ENCODE results near the gene SOCS1. TPM values are rescaled to one million over a fixed set of nuclear protein-coding genes. Genes with fewer than 3 reads are reported as not detected.

Gene SOCS1
- total RNA-seq, 1 experiment from 2014 or later, result 1.4 TPM

DNA sequence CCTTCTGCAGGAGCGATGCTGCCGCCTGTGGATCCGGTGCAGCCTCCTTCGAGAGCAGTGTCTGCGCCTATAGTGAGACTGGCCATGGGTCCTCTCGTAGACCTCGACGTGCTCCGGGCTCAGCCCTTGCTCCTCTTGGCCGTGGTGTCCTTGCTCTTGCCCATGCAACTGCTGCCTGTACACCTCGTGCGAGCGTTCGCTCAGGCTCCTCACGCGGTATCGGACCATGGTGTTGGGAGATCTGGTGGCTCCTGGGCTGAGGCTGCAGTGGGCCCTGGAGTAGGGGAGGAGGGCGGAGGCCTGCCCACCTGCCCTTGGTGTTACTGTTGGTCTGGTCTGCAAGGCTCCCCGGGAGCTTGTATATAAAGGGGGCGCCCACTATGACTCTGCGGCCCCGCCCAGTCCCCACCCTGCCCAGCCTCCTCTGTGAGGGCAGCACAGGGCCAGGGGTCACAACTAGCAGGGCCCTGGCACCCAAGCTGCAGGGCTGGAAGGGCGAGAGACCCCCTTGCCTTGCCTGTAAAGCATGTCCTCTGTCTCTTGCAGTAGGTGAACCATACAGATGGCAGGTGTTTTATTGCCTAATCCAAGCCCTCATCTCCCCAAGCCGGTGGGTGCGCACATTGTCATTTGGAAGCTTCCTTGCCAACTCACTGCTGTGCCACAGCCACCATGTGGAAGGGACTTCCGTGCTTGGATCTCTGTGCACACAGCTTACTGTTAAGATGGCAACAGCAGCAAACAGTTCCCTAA lies 20.3 kb upstream of the SOCS1 start, which contains the start of gene PRM2:
PRM2 (minus strand) TSS at position 338 of the 753 bp plus-strand sequence; CDS start at position 228, 110 bp downstream.
- Mint-ChIP-seq H3K4me3 (ENCODE audit: unreplicated experiment) (no peak within 1 kb of the TSS), H3K4me1 (ENCODE audit: insufficient read depth, unreplicated experiment) (peaks cover 6% of the 10 kb centered on the region), H3K27me3 (ENCODE audit: insufficient read depth, unreplicated experiment) (no peaks in the 10 kb centered on the region), H3K36me3 (ENCODE audit: insufficient read depth, unreplicated experiment) (no peaks in the 10 kb centered on the region), H3K27ac (ENCODE audit: low read depth, unreplicated experiment) (no peak within 1 kb of the TSS), H3K9me3 (ENCODE audit: unreplicated experiment) (no peaks in the 10 kb centered on the region)
- BruUV-seq (replicated peaks), result no TSS peak
- ChIA-PET POLR2A (no interaction called here), CTCF (interaction anchor here (0.8 to 1.0 kb wide), 3 partner anchors 19 to 322 kb away, joined by 3 read pairs; no protein-coding TSS in a partner anchor)
- TF ChIP-seq, protein P1, sequence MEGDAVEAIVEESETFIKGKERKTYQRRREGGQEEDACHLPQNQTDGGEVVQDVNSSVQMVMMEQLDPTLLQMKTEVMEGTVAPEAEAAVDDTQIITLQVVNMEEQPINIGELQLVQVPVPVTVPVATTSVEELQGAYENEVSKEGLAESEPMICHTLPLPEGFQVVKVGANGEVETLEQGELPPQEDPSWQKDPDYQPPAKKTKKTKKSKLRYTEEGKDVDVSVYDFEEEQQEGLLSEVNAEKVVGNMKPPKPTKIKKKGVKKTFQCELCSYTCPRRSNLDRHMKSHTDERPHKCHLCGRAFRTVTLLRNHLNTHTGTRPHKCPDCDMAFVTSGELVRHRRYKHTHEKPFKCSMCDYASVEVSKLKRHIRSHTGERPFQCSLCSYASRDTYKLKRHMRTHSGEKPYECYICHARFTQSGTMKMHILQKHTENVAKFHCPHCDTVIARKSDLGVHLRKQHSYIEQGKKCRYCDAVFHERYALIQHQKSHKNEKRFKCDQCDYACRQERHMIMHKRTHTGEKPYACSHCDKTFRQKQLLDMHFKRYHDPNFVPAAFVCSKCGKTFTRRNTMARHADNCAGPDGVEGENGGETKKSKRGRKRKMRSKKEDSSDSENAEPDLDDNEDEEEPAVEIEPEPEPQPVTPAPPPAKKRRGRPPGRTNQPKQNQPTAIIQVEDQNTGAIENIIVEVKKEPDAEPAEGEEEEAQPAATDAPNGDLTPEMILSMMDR (IDR thresholded peaks at IDR 0.05; ENCODE audit: unreplicated experiment), result no peak
- intact Hi-C loops (cut with micrococcal nuclease), result no loop called here
- DNase-seq (ENCODE audit: unreplicated experiment), result no peak

DNA sequence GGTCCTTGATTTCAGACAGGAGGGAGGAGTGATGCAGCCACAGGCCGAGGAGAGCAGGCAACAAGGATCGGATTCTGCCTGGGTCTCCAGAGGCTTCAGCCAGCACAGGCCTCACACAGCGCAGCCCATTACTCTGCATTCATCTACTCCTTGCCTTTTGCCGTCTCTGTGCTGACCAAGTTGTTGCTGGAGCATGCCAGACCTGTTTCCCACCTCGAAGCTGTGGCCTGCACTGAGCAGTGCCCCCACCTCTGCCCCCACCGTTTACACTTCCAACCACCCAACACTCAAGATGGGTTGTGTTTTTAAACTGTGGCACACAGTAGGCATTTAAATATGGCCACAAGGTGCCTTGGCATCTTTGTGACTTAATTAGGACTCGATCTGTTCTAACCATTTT lies 19.0 kb upstream of the SOCS1 start:
- H3K4me1 Mint-ChIP-seq (ENCODE audit: insufficient read depth, unreplicated experiment), result peaks cover 6% of the 10 kb centered on the region
- H3K9me3 Mint-ChIP-seq (ENCODE audit: unreplicated experiment), result no peaks in the 10 kb centered on the region
- no peak overlapping the region for H3K4me3 Mint-ChIP-seq (ENCODE audit: unreplicated experiment)
- H3K27me3 Mint-ChIP-seq (ENCODE audit: insufficient read depth, unreplicated experiment), result peaks cover 8% of the 10 kb centered on the region
- no peak for DNase-seq (ENCODE audit: unreplicated experiment)
- TF ChIP-seq, protein P1 (IDR thresholded peaks at IDR 0.05; ENCODE audit: unreplicated experiment), result no peak
- ChIA-PET POLR2A (no interaction called here), CTCF (interaction anchor here (0.6 to 0.7 kb wide), 2 partner anchors 21 to 326 kb away, joined by 3 to 6 read pairs; no protein-coding TSS in a partner anchor)
- intact Hi-C loops (cut with micrococcal nuclease), result no loop called here
- H3K36me3 Mint-ChIP-seq (ENCODE audit: insufficient read depth, unreplicated experiment), result no peaks in the 10 kb centered on the region
- H3K27ac Mint-ChIP-seq (ENCODE audit: low read depth, unreplicated experiment), result no peak overlapping the region
- no TSS peak for BruUV-seq (replicated peaks)

DNA sequence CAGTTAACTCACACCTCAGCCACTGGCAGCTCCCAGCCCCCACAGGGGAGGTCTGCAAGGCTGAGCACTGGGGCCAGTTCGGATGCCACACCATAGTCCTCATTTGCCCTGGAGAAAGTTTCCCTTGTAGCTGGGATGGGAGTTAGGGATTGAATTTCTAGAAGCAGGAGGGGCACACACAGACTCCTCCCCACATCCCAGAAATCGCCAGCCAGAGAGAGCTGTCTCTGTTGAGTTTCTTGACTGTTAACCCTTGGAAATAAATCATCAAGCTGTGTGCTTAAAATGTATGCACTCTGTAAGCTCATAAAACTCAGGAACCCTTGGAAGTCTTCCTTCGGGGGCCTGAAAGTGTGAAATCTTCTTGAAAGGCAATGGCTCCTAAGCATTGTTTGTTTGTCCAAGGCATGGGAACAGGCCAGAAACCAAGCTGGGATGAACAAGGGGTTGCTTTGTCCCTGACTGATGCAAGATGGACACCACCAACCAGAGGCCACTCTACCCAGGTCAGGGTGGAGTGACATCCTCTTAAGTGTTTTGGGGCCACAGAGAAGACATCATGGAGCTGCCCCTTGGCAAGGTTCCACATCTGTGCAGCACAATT lies 17.8 kb upstream of the SOCS1 start:
- Mint-ChIP-seq H3K4me3 (ENCODE audit: unreplicated experiment) (no peak overlapping the region), H3K27me3 (ENCODE audit: insufficient read depth, unreplicated experiment) (peaks cover 20% of the 10 kb centered on the region), H3K4me1 (ENCODE audit: insufficient read depth, unreplicated experiment) (peaks cover 6% of the 10 kb centered on the region), H3K9me3 (ENCODE audit: unreplicated experiment) (no peaks in the 10 kb centered on the region), H3K36me3 (ENCODE audit: insufficient read depth, unreplicated experiment) (no peaks in the 10 kb centered on the region), H3K27ac (ENCODE audit: low read depth, unreplicated experiment) (no peak overlapping the region)
- intact Hi-C loops (cut with micrococcal nuclease), result no loop called here
- no peak for DNase-seq (ENCODE audit: unreplicated experiment)
- ChIA-PET POLR2A (no interaction called here), CTCF (interaction anchor here (0.9 to 2.8 kb wide), 2 partner anchors 97 to 310 kb away, joined by 3 to 9 read pairs; no protein-coding TSS in a partner anchor)
- BruUV-seq (replicated peaks), result no TSS peak
- TF ChIP-seq, protein P1 (IDR thresholded peaks at IDR 0.05; ENCODE audit: unreplicated experiment), result no peak

DNA sequence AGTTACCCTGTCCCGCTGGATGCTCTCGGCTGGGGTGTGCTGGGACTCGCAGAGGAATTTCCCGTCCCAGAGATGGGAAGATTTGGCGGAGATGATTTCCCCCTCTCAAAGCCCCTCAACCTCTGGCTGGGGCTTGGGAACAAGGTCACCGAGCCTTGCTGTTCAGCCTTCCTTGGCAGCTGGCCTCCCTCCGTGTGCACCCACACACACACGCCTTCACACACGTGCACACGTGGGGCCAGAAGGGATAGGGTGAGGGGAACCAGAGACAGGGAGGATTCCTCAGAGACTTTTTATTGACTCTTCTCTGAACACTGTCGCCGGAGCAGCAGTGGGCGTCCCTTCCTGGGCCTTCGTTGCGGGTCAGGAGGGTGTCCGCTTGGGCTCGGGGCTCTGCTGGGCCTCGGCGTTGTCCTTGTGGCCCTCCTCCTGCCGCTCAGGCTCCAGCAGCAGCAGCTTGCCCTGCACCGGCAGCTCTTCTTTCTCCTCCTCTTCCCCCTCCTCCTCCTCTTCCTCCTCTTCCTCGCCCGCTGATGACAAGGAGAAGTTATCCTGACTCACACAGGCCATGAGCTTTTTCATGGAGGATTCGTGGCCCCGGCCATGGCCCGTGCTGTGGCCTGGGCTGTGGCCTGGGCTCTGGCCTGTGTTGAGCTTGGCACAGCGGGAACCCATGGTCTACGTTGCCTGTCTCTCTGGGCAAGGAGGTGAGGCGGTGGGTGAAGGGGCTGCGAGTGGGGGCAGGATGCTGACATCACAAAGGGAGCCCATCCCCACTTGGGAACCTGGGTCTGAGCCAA lies 17.1 kb upstream of the SOCS1 start, which contains the start of gene PRM3:
PRM3 (minus strand) TSS at position 709 of the 800 bp plus-strand sequence; CDS start at position 675, 34 bp downstream.
- POLR2A ChIA-PET, result no interaction called here

More for the DNA sequence above, 17.1 kb upstream of the SOCS1 start, which contains the start of gene PRM3:
- H3K36me3 Mint-ChIP-seq (ENCODE audit: insufficient read depth, unreplicated experiment), result no peaks in the 10 kb centered on the region
- no peak within 1 kb of the TSS for H3K27ac Mint-ChIP-seq (ENCODE audit: low read depth, unreplicated experiment)
- no TSS peak for BruUV-seq (replicated peaks)
- H3K4me3 Mint-ChIP-seq (ENCODE audit: unreplicated experiment), result no peak within 1 kb of the TSS
- H3K27me3 Mint-ChIP-seq (ENCODE audit: insufficient read depth, unreplicated experiment), result peaks cover 27% of the 10 kb centered on the region
- intact Hi-C loops (cut with micrococcal nuclease), result no loop called here
- no peak for DNase-seq (ENCODE audit: unreplicated experiment)
- H3K9me3 Mint-ChIP-seq (ENCODE audit: unreplicated experiment), result no peaks in the 10 kb centered on the region
- TF ChIP-seq, protein P1 (IDR thresholded peaks at IDR 0.05; ENCODE audit: unreplicated experiment), result no peak
- CTCF ChIA-PET, result interaction anchor here (2.8 kb wide), 1 partner anchor 309 kb away, joined by 9 read pairs; no protein-coding TSS in a partner anchor
- peaks cover 6% of the 10 kb centered on the region for H3K4me1 Mint-ChIP-seq (ENCODE audit: insufficient read depth, unreplicated experiment)

Measured in MCF 10A (cell line).